Measurements from ENCODE around the gene PPM1H. TPM values are rescaled to one million over a fixed set of nuclear protein-coding genes. Genes with fewer than 3 reads are reported as not detected.

The PPM1H gene
- total RNA-seq, 4 donors from 2014 or later = 0.46 to 3.4 (median 1.3) TPM

DNA sequence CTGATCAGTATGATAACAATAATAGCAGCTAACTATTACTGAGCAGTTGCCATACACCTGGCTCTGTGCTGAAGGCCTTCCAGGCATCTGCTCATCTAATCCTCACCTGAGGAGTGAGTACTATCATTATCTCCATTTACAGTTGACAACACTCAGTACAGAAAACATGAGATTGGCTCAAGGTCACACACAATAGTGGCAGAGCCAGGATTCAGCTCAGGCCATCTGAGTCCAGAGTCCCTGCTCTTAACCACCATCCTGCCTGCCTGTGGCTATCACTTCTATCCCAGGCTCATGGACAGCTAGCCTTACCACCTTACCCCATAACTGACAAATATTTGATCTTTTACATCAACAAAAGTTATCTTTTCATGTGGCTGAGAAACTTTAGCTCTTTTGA lies 155.5 kb downstream of the PPM1H start:
- ATAC-seq (no peak), DNase-seq (no peak)
- in situ Hi-C loops (cut with MboI; ENCODE audit: low sequenced_read_pairs in 4 of 4) (loop anchor here in 2 of 4 donors (25.0 kb wide), 1 partner anchor 517 kb away; the partner anchor contains the start of gene USP15 (in 2 of the 2)), intact Hi-C loops (cut with DNase I; ENCODE audit: low total_unique reads) (no loop called here)
- H3K36me3 ChIP-seq = no peaks in the 10 kb centered on the region
- no peak for TF ChIP-seq POLR2A (IDR thresholded peaks at IDR 0.05)
- no peak for TF ChIP-seq CTCF (IDR thresholded peaks at IDR 0.05 in 4 of 5, conservative IDR thresholded peaks at IDR 0.05 in 1 of 5)
- no peak overlapping the region for H3K4me3 ChIP-seq
- no peak overlapping the region for H3K27ac ChIP-seq
- H3K4me1 ChIP-seq = peaks cover 0 to 4% of the 10 kb centered on the region in 2 donors
- no peaks in the 10 kb centered on the region for H3K27me3 ChIP-seq
- H3K9me3 ChIP-seq = no peaks in the 10 kb centered on the region

GRCh38 chr12:62778187-62778586 lies 156.8 kb downstream of the PPM1H start:
- DNase-seq = no peak
- no peak overlapping the region for H3K4me3 ChIP-seq
- TF ChIP-seq CTCF (IDR thresholded peaks at IDR 0.05 in 4 of 5, conservative IDR thresholded peaks at IDR 0.05 in 1 of 5) (no peak), POLR2A (IDR thresholded peaks at IDR 0.05) (no peak)
- no peaks in the 10 kb centered on the region for H3K4me1 ChIP-seq
- in situ Hi-C loops (cut with MboI; ENCODE audit: low sequenced_read_pairs in 4 of 4) (loop anchor here in 2 of 4 donors (25.0 kb wide), 1 partner anchor 516 kb away; the partner anchor contains the start of gene USP15 (in 2 of the 2)), intact Hi-C loops (cut with DNase I; ENCODE audit: low total_unique reads) (no loop called here)
- no peak overlapping the region for H3K27ac ChIP-seq
- H3K9me3 ChIP-seq = no peaks in the 10 kb centered on the region
- no peak for ATAC-seq
- no peaks in the 10 kb centered on the region for H3K36me3 ChIP-seq
- H3K27me3 ChIP-seq = no peaks in the 10 kb centered on the region

DNA sequence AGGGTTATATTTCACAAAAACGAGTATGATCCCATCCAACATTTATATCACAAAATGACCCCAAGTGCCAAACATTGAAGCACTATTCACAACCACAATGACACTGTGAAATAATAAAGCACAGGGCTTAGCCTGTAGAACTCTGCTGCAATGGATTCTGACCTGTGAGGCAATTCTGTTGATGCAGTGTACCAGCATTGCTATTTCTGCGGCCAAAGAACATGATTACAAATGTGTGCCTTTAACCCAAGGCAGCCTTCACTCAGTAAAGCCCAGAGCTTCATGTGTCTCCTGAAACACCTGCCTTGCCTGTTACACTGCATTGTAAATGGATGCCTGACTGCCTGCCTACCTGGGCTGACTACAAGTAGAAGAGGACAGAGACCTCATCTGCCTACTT lies 158.0 kb downstream of the PPM1H start:
- Histone ChIP-seq H3K36me3 (no peaks in the 10 kb centered on the region), H3K27me3 (no peaks in the 10 kb centered on the region), H3K4me1 (no peaks in the 10 kb centered on the region), H3K27ac (no peak overlapping the region), H3K9me3 (no peaks in the 10 kb centered on the region), H3K4me3 (no peak overlapping the region)
- no peak for TF ChIP-seq POLR2A (IDR thresholded peaks at IDR 0.05)
- no peak for TF ChIP-seq CTCF (IDR thresholded peaks at IDR 0.05 in 4 of 5, conservative IDR thresholded peaks at IDR 0.05 in 1 of 5)
- in situ Hi-C loops (cut with MboI; ENCODE audit: low sequenced_read_pairs in 4 of 4) (loop anchor here in 2 of 4 donors (25.0 kb wide), 1 partner anchor 515 kb away; the partner anchor contains the start of gene USP15 (in 2 of the 2)), intact Hi-C loops (cut with DNase I; ENCODE audit: low total_unique reads) (no loop called here)
- ATAC-seq (no peak), DNase-seq (no peak)

- no peaks in the 10 kb centered on the region for H3K4me1 ChIP-seq
- intact Hi-C loops (cut with DNase I; ENCODE audit: low total_unique reads) (no loop called here), in situ Hi-C loops (cut with MboI; ENCODE audit: low sequenced_read_pairs in 4 of 4) (loop anchor here in 2 of 4 donors (25.0 kb wide), 1 partner anchor 514 kb away; the partner anchor contains the start of gene USP15 (in 2 of the 2))
- no peaks in the 10 kb centered on the region for H3K27me3 ChIP-seq
- H3K9me3 ChIP-seq = no peaks in the 10 kb centered on the region
- no peaks in the 10 kb centered on the region for H3K36me3 ChIP-seq
- ATAC-seq (no peak), DNase-seq (no peak)
- no peak overlapping the region for H3K27ac ChIP-seq
- no peak for TF ChIP-seq POLR2A (IDR thresholded peaks at IDR 0.05)
- TF ChIP-seq CTCF (IDR thresholded peaks at IDR 0.05 in 4 of 5, conservative IDR thresholded peaks at IDR 0.05 in 1 of 5) = no peak
- H3K4me3 ChIP-seq = no peak overlapping the region
Observed at GRCh38 chr12:62776575-62776974, 158.4 kb downstream of the PPM1H start.

DNA sequence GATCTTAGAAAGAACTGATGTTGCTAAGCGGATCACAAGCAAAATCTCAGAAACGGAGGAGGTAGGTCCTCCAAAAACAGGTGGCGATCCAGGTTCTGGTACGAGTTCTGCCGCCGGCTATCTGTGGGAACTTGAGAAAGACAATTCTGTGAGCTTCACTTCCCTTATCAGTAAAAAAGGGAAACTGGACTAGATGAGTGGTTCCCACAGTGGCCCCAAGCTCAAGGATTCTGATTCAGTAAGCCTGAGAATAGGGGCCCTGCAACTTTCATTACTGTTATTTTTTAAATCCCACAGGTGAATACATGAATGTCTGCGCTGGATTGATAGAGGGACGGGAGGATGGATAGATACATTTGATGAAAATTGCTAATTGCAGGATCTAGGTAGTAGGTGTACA lies 160.2 kb downstream of the PPM1H start:
- in situ Hi-C loops (cut with MboI; ENCODE audit: low sequenced_read_pairs in 4 of 4) (loop anchor here in 2 of 4 donors (25.0 kb wide), 1 partner anchor 512 kb away; the partner anchor contains the start of gene USP15 (in 2 of the 2)), intact Hi-C loops (cut with DNase I; ENCODE audit: low total_unique reads) (no loop called here)
- H3K27ac ChIP-seq = no peak overlapping the region
- H3K27me3 ChIP-seq = no peaks in the 10 kb centered on the region
- H3K9me3 ChIP-seq = no peaks in the 10 kb centered on the region
- ATAC-seq (no peak), DNase-seq (no peak)
- H3K4me3 ChIP-seq = no peak overlapping the region
- TF ChIP-seq POLR2A (IDR thresholded peaks at IDR 0.05) (no peak), CTCF (IDR thresholded peaks at IDR 0.05 in 4 of 5, conservative IDR thresholded peaks at IDR 0.05 in 1 of 5) (no peak)
- H3K4me1 ChIP-seq = no peaks in the 10 kb centered on the region
- no peaks in the 10 kb centered on the region for H3K36me3 ChIP-seq

Measured in gastrocnemius medialis (tissue), 4 donors.